ENCODE measurements around the gene TMEM178B. TPM values are rescaled to one million over a fixed set of nuclear protein-coding genes. Genes with fewer than 3 reads are reported as not detected.

Gene TMEM178B
- total RNA-seq, 3 donors from 2014 or later (not counting 1 experiment from before 2014, with no cell fraction given) = not detected

- no peak overlapping the region for H3K4me3 Mint-ChIP-seq
Observed at GRCh38 chr7:141342621-141343408, 269.0 kb downstream of the TMEM178B start.

GRCh38 chr7:141344153-141344935 is 270.5 kb downstream of the TMEM178B start:
- Histone ChIP-seq H3K9me3 (ENCODE audit: control insufficient read depth, insufficient read depth, low read length) (no peaks in the 10 kb centered on the region), H3K36me3 (ENCODE audit: control insufficient read depth, insufficient read depth, low read length) (no peaks in the 10 kb centered on the region), H3K4me3 (ENCODE audit: low read length) (no peak overlapping the region), H3K27me3 (ENCODE audit: control insufficient read depth, insufficient read depth, low read length) (no peaks in the 10 kb centered on the region), H3K4me1 (ENCODE audit: control insufficient read depth, insufficient read depth, low read length) (no peaks in the 10 kb centered on the region), H3K27ac (ENCODE audit: low read length) (no peak overlapping the region)
- ATAC-seq = no peak
- no peak for TF ChIP-seq CTCF (IDR thresholded peaks at IDR 0.05)
- WGBS (ENCODE audit: insufficient coverage) = 88% methylated on average over 3 of the region's 3 CpGs
- Mint-ChIP-seq H3K36me3 (no peaks in the 10 kb centered on the region), H3K4me1 (peaks cover 0 to 4% of the 10 kb centered on the region in 2 donors), H3K4me3 (no peak overlapping the region), H3K9me3 (peaks cover 0 to 2% of the 10 kb centered on the region in 2 donors), H3K27me3 (ENCODE audit: low read depth in 2 of 2) (peaks cover 16 to 25% of the 10 kb centered on the region in 2 donors), H3K27ac (no peak overlapping the region)
- intact Hi-C loops (cut with micrococcal nuclease) = no loop called here
- no peak for DNase-seq

More at GRCh38 chr7:141342621-141343408, 269.0 kb downstream of the TMEM178B start:
- no peak for TF ChIP-seq CTCF (IDR thresholded peaks at IDR 0.05)
- Histone ChIP-seq H3K36me3 (ENCODE audit: control insufficient read depth, insufficient read depth, low read length) (no peaks in the 10 kb centered on the region), H3K27ac (ENCODE audit: low read length) (no peak overlapping the region), H3K4me3 (ENCODE audit: low read length) (no peak overlapping the region), H3K27me3 (ENCODE audit: control insufficient read depth, insufficient read depth, low read length) (no peaks in the 10 kb centered on the region), H3K4me1 (ENCODE audit: control insufficient read depth, insufficient read depth, low read length) (no peaks in the 10 kb centered on the region), H3K9me3 (ENCODE audit: control insufficient read depth, insufficient read depth, low read length) (no peaks in the 10 kb centered on the region)
- intact Hi-C loops (cut with micrococcal nuclease) = no loop called here
- Mint-ChIP-seq H3K4me1 (peaks cover 0 to 4% of the 10 kb centered on the region in 2 donors), H3K27ac (no peak overlapping the region), H3K36me3 (no peaks in the 10 kb centered on the region), H3K9me3 (peaks cover 0 to 2% of the 10 kb centered on the region in 2 donors), H3K27me3 (ENCODE audit: low read depth in 2 of 2) (peaks cover 15% of the 10 kb centered on the region in 2 donors)
- 92% methylated on average over 16 of the region's 16 CpGs for WGBS (ENCODE audit: insufficient coverage)
- DNase-seq (no peak), ATAC-seq (no peak)

- Histone ChIP-seq H3K9me3 (ENCODE audit: control insufficient read depth, insufficient read depth, low read length) (no peaks in the 10 kb centered on the region), H3K4me3 (ENCODE audit: low read length) (no peak overlapping the region), H3K4me1 (ENCODE audit: control insufficient read depth, insufficient read depth, low read length) (no peaks in the 10 kb centered on the region), H3K27me3 (ENCODE audit: control insufficient read depth, insufficient read depth, low read length) (no peaks in the 10 kb centered on the region), H3K27ac (ENCODE audit: low read length) (no peak overlapping the region), H3K36me3 (ENCODE audit: control insufficient read depth, insufficient read depth, low read length) (no peaks in the 10 kb centered on the region)
- H3K4me3 Mint-ChIP-seq = no peak overlapping the region
- ATAC-seq = no peak
- peaks cover 0 to 2% of the 10 kb centered on the region in 2 donors for H3K9me3 Mint-ChIP-seq
- WGBS (ENCODE audit: insufficient coverage) = 91% methylated on average over 6 of the region's 7 CpGs
- H3K4me1 Mint-ChIP-seq = peaks cover 0 to 4% of the 10 kb centered on the region in 2 donors
- no peak for DNase-seq
- H3K27ac Mint-ChIP-seq = no peak overlapping the region
- no peaks in the 10 kb centered on the region for H3K36me3 Mint-ChIP-seq
- TF ChIP-seq CTCF (IDR thresholded peaks at IDR 0.05) = no peak
- peaks cover 17 to 33% of the 10 kb centered on the region in 2 donors for H3K27me3 Mint-ChIP-seq (ENCODE audit: low read depth in 2 of 2)
- intact Hi-C loops (cut with micrococcal nuclease) = no loop called here
Observed at GRCh38 chr7:141348728-141349127, 274.9 kb downstream of the TMEM178B start.

Data from natural killer cell (primary cell).